ENCODE results near the gene FAM217A. TPM values are rescaled to one million over a fixed set of nuclear protein-coding genes. Genes with fewer than 3 reads are reported as not detected.

FAM217A gene
- total and polyA plus RNA-seq, 2 of the 13 experiments (the other 11 are each of a cell fraction or from before 2014, with no cell fraction given) = not detected

- ChIA-PET CTCF (ENCODE audit: low intra/inter-chr PET ratio, low total read pairs) (no interaction called here), POLR2A (no interaction called here)
- Histone ChIP-seq H3K4me1 (ENCODE audit: insufficient read depth, low read length) (peaks cover 18% of the 10 kb centered on the region), H3K9me3 (ENCODE audit: low read length) (no peaks in the 10 kb centered on the region), H3K4me3 (replicated peaks in 1 of 3; ENCODE audit: insufficient read depth in 1 of 3, low read depth in 2 of 3, low read length in 3 of 3) (no peak overlapping the region), H3K79me2 (ENCODE audit: insufficient read depth, low read length) (no peaks in the 10 kb centered on the region), H3K27me3 (ENCODE audit: control insufficient read depth in 1 of 2, insufficient read depth in 2 of 2, low read length in 2 of 2) (no peaks in the 10 kb centered on the region), H4K20me1 (ENCODE audit: insufficient read depth, low read length) (no peaks in the 10 kb centered on the region), H2AFZ (ENCODE audit: low read length) (no peak overlapping the region), H3K27ac (ENCODE audit: extremely low read length, insufficient read depth, low read length) (no peak overlapping the region), H3K36me3 (replicated peaks in 1 of 2; ENCODE audit: control insufficient read depth in 1 of 2, insufficient read depth in 2 of 2, low read length in 2 of 2) (peaks cover 19 to 53% of the 10 kb centered on the region in 2 experiments), H3K9ac (ENCODE audit: insufficient read depth, low read depth, low read length) (no peak overlapping the region), H3K4me2 (ENCODE audit: low read depth, low read length) (no peak overlapping the region)
- FAIRE-seq (no peak), ATAC-seq (no peak), DNase-seq (ENCODE audit: low spot score) (no peak)
- 98% methylated on average over 4 of the region's 4 CpGs for WGBS (ENCODE audit: low lambda C conversion rate)
- intact Hi-C loops (cut with micrococcal nuclease; ENCODE audit: unreplicated experiment) (loop anchor here (5.0 kb wide), 1 partner anchor 38 kb away; the partner anchor contains the start of gene FAM217A), in situ Hi-C loops (cut with HindIII; ENCODE audit: extremely low pct_ligation_motif_present, low pct_unique_long_range_greater_than_20kb) (no loop called here)
- no TSS peak for BruUV-seq (replicated peaks)
- TF ChIP-seq BCLAF1 (IDR thresholded peaks at IDR 0.05) (no peak), POLR2A (IDR thresholded peaks at IDR 0.05; ENCODE audit: insufficient read depth in 1 of 2, low read depth in 2 of 2, low read length in 2 of 2) (0 out of 4 replicates have a peak, but pooled peaks of 1 of the 2 experiments have one; percentile 2)
These were observed 36.8 kb upstream of the FAM217A start for GRCh38 chr6:4115741-4116140.

- Histone ChIP-seq H3K79me2 (ENCODE audit: insufficient read depth, low read length) (no peaks in the 10 kb centered on the region), H4K20me1 (ENCODE audit: insufficient read depth, low read length) (no peaks in the 10 kb centered on the region), H3K4me1 (ENCODE audit: insufficient read depth, low read length) (peaks cover 34% of the 10 kb centered on the region), H3K27me3 (ENCODE audit: control insufficient read depth in 1 of 2, insufficient read depth in 2 of 2, low read length in 2 of 2) (no peaks in the 10 kb centered on the region), H3K9me3 (ENCODE audit: low read length) (no peaks in the 10 kb centered on the region), H3K4me3 (replicated peaks in 1 of 3; ENCODE audit: insufficient read depth in 1 of 3, low read depth in 2 of 3, low read length in 3 of 3) (no peak overlapping the region), H2AFZ (ENCODE audit: low read length) (no peak overlapping the region), H3K9ac (ENCODE audit: insufficient read depth, low read depth, low read length) (no peak overlapping the region), H3K36me3 (replicated peaks in 1 of 2; ENCODE audit: control insufficient read depth in 1 of 2, insufficient read depth in 2 of 2, low read length in 2 of 2) (peaks cover 16 to 40% of the 10 kb centered on the region in 2 experiments), H3K4me2 (ENCODE audit: low read depth, low read length) (no peak overlapping the region), H3K27ac (ENCODE audit: extremely low read length, insufficient read depth, low read length) (no peak overlapping the region)
- no peak for FAIRE-seq
- peak; percentile 30; the same call in 2 of the 3 replicates for ATAC-seq
- BruUV-seq (replicated peaks) = no TSS peak
- intact Hi-C loops (cut with micrococcal nuclease; ENCODE audit: unreplicated experiment) = no loop called here
- in situ Hi-C loops (cut with HindIII; ENCODE audit: extremely low pct_ligation_motif_present, low pct_unique_long_range_greater_than_20kb) = no loop called here
- ChIA-PET CTCF (ENCODE audit: low intra/inter-chr PET ratio, low total read pairs) (no interaction called here), POLR2A (no interaction called here)
- WGBS (ENCODE audit: low lambda C conversion rate) = 96% methylated on average over 3 of the region's 3 CpGs
- no peak for DNase-seq (ENCODE audit: low spot score)
- no peak for TF ChIP-seq ZNF275 (CRISPR knock-in tag; IDR thresholded peaks at IDR 0.05; ENCODE audit: borderline replicate concordance)
- no peak for TF ChIP-seq ZNF691 (CRISPR knock-in tag; IDR thresholded peaks at IDR 0.05; ENCODE audit: borderline replicate concordance, low read depth)
- no peak for TF ChIP-seq GLMP (CRISPR knock-in tag; IDR thresholded peaks at IDR 0.05; ENCODE audit: borderline replicate concordance)
- TF ChIP-seq NCOA5 (CRISPR knock-in tag; IDR thresholded peaks at IDR 0.05) = no peak
- TF ChIP-seq SAP130 (CRISPR knock-in tag; IDR thresholded peaks at IDR 0.05; ENCODE audit: low read depth) = no peak
- peak; percentile 51 for TF ChIP-seq POLR2G (IDR thresholded peaks at IDR 0.05; ENCODE audit: low read depth, low read length)
- no peak for TF ChIP-seq REL (CRISPR knock-in tag; conservative IDR thresholded peaks at IDR 0.05)
- no peak for TF ChIP-seq ZNF263 (CRISPR knock-in tag; IDR thresholded peaks at IDR 0.05)
These were observed 35.2 kb upstream of the FAM217A start for GRCh38 chr6:4114123-4114522.

Measured in HepG2 (cell line).